GM21423 (cell line): ENCODE measurements around the gene CTBP1.

Experiments
- ATAC-seq: cut with Tn5 transposase; IDR thresholded peaks from one replicate; pipeline ENCODE4 v1.9.1; 2021; ENCODE audit warnings: mild to moderate bottlenecking, moderate library complexity; ENCODE audit not compliant: unreplicated experiment

The CTBP1 gene

GRCh38 chr4:1285151-1285789, 36.3 kb upstream of the CTBP1 start:
- ATAC-seq: no peak

DNA sequence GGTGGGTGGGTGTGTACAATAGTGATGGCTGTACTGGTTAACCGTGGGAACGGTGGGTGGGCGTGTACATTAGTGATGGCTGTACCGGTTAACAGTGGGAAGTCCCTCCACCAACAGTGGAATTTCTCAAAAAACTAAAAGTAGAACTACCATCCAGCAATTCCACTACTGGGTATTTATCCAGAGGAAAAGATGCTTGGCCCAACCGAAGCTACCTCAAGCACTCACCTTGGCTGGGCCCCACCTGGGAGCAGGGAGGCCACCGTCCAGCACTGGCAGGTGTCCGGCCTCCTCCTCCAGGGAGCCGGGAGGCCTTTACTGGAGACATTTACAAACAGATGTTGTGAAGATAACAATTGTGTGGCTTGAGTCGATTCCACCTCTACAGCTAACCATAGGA, 34.8 kb upstream of the CTBP1 start:
- no peak for ATAC-seq

GRCh38 chr4:1279253-1279652, 30.3 kb upstream of the CTBP1 start:
- no peak for ATAC-seq

DNA sequence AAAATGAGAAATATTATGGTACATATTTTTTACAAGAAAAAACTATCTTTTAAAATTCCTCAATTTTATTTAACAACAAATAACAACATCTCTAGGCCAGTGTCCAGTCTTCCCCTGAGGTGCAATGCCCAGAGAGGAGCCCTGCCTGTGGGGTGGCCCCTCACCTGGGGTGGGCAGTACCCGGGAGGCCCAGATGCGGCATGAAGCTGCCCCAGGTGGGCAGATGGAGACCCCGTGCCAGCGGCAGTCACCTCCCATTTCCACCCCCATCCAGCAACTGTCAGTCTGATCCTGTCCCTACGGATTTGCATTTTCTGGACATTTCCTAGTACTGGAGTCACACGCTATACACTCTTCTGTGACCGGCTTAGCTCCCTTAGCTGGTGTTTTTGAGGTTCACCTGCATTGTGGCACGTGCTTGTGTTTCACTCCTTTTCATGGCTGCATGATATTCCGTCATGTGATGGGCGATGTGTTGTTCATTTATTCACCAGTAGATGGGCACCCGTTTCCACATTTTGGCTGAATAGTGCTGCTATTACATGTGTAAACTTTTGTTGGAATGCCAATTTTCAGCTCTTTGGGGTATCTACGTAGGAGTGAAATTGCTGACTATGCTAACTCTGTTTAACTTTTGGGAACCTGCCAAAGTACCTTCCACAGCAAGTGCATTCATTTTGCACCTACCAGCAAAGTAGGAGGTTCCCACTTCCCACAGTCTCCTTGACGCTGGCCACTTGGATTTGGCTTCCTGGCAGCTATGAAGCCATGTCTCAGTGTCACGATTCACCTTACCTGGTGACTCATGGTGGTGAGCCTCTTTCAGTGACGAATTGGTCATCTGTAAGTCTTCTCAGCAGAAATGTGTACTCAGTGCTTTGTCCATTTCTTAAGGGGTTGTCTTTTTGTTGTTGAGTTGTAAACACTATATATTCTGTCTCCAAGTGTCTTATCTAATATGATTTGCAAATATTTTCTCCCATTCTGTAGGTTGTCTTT, 29.0 kb upstream of the CTBP1 start:
- no peak for ATAC-seq

GRCh38 chr4:1276984-1277383, 28.1 kb upstream of the CTBP1 start:
- ATAC-seq: no peak

DNA sequence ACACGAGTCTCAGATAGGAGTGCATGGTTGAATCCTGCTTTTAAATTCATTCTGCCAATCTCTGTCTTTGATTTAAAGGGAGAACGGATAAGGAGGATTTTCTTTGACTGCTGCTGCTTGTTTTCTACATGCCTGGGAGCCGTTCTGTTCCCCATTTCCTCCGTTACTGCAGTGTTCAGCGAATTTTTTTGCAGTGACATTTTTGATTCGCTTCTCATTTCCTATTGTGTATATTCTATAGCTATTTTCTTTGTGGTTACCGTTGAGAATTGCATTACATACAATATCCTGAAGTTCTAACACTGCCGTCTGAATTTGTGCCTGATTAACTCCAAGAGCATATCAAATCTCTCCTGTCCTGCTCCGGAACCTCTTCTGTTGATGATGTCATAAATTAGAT, 25.9 kb upstream of the CTBP1 start:
- no peak for ATAC-seq

DNA sequence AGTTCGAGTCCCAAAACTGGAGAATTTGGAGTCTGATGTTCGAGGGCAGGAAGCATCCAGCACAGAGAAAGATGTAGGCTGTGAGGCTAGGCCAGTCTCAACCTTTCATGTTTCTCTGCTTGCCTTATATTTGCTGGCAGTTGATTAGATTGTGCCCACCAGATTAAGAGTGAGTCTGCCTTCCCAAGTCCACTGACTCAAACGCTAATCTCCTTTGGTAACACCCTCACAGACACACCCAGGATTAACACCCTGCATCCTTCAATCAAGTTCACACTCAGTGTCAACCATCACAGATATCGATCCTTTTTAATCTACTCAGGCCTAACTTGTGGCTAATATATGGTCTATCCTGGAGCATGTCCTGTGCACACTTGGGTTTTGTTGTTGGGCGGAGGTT, 22.8 kb upstream of the CTBP1 start:
- no peak for ATAC-seq

DNA sequence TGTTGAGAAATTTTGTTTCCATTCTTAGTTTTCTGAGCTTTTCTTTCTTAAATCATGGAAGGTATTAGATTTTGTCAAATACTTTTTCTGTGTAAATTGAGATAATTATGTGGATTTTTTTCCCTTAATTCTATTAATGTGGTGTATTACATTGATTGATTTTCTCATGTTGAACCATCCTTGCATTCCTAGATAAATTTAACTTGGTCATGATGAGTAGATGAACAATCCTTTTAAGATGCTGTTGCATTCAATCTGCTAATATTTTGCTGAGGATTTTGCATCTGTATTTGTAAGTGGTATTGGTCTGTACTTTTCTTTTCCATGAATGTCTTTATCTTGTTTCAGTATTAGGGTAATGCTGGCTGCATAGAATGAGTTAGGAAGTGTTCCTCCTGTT, 20.3 kb upstream of the CTBP1 start:
- ATAC-seq: no peak

DNA sequence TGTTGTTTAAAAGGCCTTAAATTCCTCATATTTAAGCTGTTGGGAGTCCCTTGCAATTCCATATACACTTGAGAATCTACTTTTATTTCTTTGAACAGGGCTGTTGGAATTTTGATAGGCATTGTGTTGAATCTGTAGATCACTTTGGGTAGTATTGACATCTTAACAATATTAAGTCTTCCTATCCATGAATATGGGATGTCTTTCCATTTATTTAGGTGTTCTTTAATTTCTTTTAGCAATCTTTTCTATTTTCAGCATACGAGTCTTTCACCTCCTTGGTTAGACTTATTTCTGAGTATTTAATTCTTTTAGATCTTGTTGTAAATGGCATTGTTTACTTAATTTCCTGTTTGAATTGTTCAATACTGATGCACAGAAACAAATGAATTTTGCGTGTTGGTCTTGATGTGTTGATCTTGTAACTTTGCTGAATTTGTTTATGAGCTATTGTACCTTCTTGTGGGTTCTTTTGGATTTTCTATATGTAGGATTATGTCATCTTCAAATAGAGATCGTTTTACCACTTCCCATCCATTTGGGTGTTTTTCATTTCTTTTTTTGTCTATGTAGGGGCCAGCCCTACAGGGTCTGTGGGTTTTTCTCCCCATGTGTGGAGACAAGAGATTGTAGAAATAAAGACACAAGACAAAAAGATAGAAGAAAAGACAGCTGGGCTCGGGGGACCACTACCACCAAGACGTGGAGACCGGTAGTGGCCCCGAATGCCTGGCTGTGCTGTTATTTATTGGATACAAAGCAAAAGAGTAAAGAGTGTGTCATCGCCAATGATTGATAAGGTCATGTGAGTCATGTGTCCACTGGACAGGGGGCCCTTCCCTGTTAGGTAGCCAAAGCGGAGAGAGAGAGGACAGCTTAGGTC, 18.2 kb upstream of the CTBP1 start:
- no peak for ATAC-seq

GRCh38 chr4:1265351-1265750, 16.4 kb upstream of the CTBP1 start:
- ATAC-seq: no peak

DNA sequence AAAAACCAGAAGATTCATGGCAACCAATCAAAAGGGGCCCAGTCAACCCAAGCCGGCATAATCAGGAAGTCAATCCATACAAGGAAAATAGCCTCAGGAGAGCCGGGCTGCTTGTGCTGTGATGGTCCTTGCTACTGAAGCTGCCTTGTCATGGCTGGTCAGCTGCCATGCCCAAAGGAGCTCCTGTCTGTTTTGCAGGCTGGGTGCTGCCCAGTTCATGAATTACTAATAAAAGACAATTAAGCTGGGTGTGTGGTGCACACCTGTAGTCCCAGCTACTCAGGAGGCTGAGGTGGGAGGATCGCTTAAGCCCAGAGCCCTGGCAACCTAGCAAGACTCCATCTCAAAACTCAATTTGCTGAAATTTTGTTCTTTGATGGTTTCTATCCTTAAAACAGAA, 16.0 kb upstream of the CTBP1 start:
- ATAC-seq: no peak

- no peak for ATAC-seq
Observed at GRCh38 chr4:1261107-1261928, 12.4 kb upstream of the CTBP1 start.

DNA sequence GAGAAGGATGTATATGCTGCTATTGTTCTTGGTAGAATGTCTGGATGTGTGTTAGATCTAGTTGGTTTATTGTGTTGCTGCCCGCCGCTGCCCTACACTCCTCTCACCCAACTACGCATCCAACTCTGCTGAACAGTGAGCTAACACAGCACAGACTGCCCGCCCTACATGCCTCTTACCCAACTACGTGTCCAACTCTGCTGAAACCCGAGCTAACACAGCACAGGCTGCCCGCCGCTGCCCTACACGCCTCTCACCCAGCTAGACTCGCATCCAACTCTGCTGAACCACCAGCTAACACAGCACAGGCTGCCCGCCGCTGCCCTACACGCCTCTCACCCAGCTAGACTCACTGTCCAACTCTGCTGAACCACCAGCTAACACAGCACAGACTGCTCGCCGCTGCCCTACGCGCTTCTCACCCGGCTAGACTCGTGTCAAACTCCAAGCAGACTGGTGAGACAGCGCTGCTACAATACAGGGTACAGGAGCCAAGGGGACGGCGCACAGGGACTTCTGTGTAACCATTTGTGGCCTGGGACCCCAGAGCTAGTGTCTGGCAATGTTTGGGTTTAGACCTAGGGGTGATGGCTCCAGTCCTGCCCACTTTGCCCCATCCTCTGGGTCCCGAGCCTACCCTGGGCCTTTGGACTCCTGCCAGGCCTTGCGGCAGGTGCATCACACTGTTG, 11.6 kb upstream of the CTBP1 start:
- no peak for ATAC-seq

- ATAC-seq: no peak
Observed at GRCh38 chr4:1259966-1260365, 11.0 kb upstream of the CTBP1 start.

GRCh38 chr4:1258457-1258856, 9.5 kb upstream of the CTBP1 start:
- ATAC-seq: no peak

DNA sequence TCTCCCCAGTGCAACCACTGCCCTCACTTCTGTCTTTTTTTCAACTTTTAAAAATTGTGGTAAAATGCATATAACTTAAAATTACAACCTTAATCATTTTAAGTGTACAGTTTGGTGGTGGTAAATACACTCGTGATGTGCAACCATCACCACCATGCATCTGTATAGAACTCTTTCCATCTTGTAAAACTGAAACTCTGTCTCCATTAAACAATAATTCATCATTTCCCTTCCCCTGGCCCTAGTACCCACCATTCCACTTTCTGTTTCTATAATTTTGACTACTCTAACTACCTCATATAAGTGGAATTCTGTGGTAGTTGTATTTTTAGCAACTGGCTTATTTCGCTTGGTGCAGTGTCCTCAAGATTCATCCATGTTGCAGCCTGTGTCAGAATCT, 6.8 kb upstream of the CTBP1 start:
- ATAC-seq: no peak

- ATAC-seq: no peak
Observed at GRCh38 chr4:1255151-1255550, 6.2 kb upstream of the CTBP1 start.

GRCh38 chr4:1253831-1254230, 4.9 kb upstream of the CTBP1 start:
- ATAC-seq: no peak

DNA sequence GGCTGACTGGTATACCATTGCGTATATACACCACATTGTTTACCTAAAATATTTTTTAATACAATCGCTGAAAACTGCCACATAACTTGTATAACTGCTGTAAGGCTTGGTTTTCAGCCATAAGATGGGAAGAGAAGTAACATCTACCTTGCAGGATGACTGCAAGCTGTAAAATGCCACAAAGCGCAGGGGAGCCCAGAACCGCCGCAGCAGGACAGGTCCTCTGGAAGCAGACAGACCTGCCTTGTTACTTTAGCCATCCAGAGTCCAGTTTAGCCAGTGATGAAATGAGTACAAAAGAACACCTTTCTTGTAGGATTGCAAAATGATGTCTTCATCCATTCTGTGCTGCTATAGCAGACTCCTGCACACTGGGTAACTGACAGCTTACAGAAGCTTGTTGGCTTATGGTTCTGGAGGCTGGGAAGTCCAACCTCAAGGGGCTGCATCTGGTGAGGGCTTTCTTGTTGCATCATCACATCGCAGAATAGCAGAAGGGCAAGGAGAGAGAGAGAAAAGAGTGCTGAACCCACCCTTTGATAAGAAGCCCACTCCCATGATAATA, 4.1 kb upstream of the CTBP1 start:
- ATAC-seq: no peak

GRCh38 chr4:1251773-1252066, 2.8 kb upstream of the CTBP1 start:
- no peak for ATAC-seq
